Retinal pigment epithelial cell (primary cell): ENCODE measurements around the gene PCDHGB2.
"Not testable (repeated sequence)": the region's sequence is repeated elsewhere in the genome, so short reads cannot be mapped to it uniquely, and the experiment has no call there.

Experiments used
- DNase-seq: peaks from one replicate; pipeline ENCODE4 v3.0.0-alpha.2; 2010; ENCODE audit warnings: low read depth
- H3K4me3 ChIP-seq: 2 replicates; pipeline ENCODE4 v1.5.1; 2011; ENCODE audit warnings: mild to moderate bottlenecking, low read length, control low read depth, moderate library complexity
- TF ChIP-seq, protein P1 (sequence below): conservative IDR thresholded peaks from 2 replicates; pipeline ENCODE4 v1.5.1; 2011; ENCODE audit warnings: low read depth, low read length, control low read depth, inconsistent platforms

Gene PCDHGB2

DNA sequence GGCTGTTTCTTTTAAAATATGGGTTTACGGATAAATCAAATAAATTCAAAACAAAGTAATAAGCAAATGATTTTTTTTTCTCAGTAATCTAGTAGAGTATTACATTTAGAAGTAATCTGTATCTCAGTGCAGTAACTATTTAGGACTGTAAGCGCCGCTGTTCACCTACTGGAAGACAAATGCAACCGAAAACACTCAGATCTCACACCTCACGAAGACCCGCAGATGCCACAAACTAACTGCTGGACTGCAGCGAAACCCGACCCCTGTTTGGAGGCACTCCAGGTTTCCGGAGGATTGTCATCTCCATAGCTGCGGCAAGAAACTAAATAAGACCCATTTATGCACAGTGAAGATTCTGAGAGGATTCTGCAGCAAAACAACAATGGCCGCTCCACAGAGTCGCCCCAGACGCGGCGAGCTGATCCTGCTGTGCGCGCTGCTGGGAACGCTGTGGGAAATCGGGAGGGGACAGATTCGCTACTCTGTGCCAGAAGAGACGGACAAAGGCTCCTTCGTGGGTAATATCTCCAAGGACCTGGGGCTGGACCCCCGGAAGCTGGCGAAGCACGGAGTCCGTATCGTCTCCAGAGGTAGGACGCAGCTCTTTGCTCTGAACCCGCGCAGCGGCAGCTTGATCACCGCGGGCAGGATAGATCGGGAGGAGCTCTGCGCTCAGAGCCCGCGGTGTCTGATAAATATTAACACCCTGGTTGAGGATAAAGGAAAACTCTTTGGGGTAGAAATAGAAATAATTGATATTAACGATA, 32.8 kb downstream of the PCDHGB2 start, which contains the start of gene PCDHGA8:
Gene PCDHGA8, plus strand, starts transcription at position 205 of the 770 bp plus-strand sequence. Its CDS starts 181 bp downstream, at position 386.
- H3K4me3 ChIP-seq: no peak within 1 kb of the TSS
- TF ChIP-seq, protein P1, sequence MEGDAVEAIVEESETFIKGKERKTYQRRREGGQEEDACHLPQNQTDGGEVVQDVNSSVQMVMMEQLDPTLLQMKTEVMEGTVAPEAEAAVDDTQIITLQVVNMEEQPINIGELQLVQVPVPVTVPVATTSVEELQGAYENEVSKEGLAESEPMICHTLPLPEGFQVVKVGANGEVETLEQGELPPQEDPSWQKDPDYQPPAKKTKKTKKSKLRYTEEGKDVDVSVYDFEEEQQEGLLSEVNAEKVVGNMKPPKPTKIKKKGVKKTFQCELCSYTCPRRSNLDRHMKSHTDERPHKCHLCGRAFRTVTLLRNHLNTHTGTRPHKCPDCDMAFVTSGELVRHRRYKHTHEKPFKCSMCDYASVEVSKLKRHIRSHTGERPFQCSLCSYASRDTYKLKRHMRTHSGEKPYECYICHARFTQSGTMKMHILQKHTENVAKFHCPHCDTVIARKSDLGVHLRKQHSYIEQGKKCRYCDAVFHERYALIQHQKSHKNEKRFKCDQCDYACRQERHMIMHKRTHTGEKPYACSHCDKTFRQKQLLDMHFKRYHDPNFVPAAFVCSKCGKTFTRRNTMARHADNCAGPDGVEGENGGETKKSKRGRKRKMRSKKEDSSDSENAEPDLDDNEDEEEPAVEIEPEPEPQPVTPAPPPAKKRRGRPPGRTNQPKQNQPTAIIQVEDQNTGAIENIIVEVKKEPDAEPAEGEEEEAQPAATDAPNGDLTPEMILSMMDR: peak; percentile 9
- DNase-seq: no peak

- TF ChIP-seq, protein P1: no peak
- H3K4me3 ChIP-seq: no peak overlapping the region
- no peak for DNase-seq
Observed at GRCh38 chr5:141393267-141393666, 33.5 kb downstream of the PCDHGB2 start.

DNA sequence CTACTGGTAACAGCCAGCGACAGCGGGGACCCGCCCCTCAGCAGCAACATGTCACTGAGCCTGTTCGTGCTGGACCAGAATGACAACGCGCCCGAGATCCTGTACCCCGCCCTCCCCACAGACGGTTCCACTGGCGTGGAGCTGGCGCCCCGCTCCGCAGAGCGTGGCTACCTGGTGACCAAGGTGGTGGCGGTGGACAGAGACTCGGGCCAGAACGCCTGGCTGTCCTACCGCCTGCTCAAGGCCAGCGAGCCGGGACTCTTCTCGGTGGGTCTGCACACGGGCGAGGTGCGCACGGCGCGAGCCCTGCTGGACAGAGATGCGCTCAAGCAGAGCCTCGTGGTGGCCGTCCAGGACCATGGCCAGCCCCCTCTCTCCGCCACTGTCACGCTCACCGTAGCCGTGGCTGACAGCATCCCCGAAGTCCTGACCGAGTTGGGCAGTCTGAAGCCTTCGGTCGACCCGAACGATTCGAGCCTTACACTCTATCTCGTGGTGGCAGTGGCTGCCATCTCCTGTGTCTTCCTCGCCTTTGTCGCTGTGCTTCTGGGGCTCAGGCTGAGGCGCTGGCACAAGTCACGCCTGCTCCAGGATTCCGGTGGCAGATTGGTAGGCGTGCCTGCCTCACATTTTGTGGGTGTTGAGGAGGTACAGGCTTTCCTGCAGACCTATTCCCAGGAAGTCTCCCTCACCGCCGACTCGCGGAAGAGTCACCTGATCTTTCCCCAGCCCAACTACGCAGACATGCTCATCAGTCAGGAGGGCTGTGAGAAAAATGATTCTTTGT, 34.8 kb downstream of the PCDHGB2 start:
- not testable (repeated sequence) for DNase-seq, H3K4me3 ChIP-seq

DNA sequence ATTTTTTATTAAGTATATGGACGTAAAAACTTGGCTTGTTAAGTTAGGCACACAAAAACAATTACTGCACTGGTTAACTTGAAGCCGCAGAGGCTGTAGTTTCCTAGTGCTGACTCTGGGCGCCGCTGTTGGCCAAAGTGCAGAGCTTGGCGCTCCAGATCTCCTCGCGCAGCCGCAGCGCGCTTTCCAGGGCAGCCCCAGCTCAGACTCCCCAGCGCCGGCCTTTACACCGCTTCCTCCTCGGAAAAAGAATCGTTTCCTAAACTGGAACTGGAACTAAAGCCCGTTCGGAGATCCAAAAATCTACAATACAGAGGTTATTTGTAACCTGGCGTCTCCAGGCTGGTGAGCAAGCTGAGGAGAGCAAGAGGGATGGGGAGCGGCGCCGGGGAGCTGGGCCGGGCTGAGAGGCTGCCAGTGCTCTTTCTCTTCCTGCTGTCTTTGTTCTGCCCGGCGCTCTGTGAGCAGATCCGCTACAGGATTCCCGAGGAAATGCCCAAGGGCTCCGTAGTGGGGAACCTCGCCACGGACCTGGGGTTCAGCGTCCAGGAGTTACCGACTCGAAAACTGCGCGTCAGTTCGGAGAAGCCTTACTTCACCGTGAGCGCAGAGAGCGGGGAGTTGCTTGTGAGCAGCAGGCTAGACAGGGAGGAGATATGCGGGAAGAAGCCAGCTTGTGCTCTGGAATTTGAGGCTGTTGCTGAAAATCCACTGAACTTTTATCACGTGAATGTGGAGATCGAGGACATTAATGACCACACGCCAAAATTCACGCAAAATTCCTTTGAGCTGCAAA, 38.2 kb downstream of the PCDHGB2 start, which contains the start of gene PCDHGB5:
Gene PCDHGB5, plus strand, starts transcription at position 192 of the 796 bp plus-strand sequence. Its CDS starts 181 bp downstream, at position 373.
- DNase-seq: not testable (repeated sequence)
- H3K4me3 ChIP-seq: peak within 1 kb of the TSS; percentile 36
- TF ChIP-seq, protein P1: peak; percentile 56

DNA sequence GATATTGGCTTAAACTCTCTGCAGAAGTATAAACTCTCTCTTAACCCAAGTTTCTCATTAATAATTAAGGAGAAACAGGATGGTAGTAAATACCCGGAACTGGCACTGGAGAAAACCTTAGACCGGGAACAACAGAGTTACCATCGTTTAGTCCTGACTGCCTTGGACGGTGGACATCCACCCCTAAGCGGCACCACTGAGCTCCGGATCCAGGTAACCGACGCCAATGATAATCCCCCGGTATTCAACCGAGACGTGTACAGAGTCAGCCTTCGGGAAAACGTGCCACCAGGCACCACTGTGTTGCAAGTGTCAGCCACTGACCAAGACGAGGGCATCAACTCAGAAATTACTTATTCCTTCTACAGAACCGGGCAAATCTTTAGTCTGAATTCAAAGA, 38.8 kb downstream of the PCDHGB2 start:
- DNase-seq: no peak
- no peak overlapping the region for H3K4me3 ChIP-seq
- TF ChIP-seq, protein P1: no peak

GRCh38 chr5:141399555-141400258, 39.9 kb downstream of the PCDHGB2 start:
- H3K4me3 ChIP-seq: no peak overlapping the region
- TF ChIP-seq, protein P1: no peak
- DNase-seq: no peak
